Stimulated activated CD4-positive, alpha-beta T cell treated with anti-CD3 and anti-CD28 coated beads, Interleukin-4, amount 100 ng/mL, for 24 hours (primary cell): ENCODE measurements around the gene SPECC1L.

Source experiments
- DNase-seq: peaks from one replicate; pipeline ENCODE4 v3.0.0-alpha.2; 2020

Gene SPECC1L

GRCh38 chr22:24417200-24417599 lies 146.6 kb downstream of the SPECC1L start:
- no peak for DNase-seq

DNA sequence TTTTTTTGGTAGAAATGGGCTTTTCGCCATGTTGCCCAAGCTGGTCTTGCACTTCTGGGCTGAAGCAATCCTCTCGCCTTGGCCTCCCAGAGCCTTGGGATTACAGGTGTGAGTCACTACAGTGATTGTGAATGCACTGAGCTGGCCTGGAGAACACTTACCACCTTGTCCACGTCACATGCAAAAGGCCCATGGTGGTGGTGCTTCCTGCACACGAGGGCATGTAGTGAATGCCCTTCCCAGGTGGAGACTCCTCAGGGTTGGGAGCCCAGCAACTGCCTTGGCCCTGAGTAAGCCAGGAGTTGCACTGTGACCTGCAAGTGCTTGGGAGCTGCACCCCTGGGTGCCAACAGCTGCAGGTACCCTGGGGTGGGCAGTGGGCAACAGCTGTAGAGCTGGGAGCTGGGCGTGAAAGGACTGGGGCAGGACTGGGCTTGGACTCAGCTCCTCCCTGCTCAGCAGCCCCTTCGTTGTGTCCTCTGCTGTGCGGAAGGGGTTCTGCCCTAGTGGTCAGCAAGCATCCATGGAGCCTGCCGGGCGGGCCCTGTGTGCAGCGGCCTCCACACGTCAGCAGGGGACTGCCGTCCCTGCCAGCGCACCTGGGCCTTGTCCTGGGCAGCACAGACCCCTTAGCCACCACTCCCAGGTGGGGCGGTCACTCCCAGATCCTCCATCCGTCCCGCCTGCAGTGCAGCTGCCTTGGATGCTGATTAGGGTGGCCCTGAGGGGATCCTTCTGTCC lies 147.4 kb downstream of the SPECC1L start:
- no peak for DNase-seq

- no peak for DNase-seq
Measured at GRCh38 chr22:24418786-24419474, 148.3 kb downstream of the SPECC1L start.

DNA sequence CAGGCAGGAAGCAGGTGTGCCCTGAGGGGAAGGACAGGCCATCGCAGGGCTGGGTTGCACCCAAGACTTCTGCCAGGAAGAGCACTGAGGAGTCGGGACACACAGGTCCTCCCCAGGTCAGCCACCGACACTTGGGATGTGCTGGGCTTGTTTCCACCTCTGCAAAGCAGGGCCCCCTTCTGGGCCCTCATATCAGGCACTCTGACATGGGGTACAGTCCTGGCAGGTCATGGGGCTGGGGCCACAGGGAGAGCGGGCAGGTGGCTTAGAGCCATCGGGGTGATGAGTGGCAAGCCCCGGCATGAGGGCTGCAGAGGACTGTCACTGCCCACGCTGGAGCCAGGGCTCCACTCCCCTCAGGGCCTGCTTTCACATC lies 148.8 kb downstream of the SPECC1L start:
- DNase-seq: no peak

DNA sequence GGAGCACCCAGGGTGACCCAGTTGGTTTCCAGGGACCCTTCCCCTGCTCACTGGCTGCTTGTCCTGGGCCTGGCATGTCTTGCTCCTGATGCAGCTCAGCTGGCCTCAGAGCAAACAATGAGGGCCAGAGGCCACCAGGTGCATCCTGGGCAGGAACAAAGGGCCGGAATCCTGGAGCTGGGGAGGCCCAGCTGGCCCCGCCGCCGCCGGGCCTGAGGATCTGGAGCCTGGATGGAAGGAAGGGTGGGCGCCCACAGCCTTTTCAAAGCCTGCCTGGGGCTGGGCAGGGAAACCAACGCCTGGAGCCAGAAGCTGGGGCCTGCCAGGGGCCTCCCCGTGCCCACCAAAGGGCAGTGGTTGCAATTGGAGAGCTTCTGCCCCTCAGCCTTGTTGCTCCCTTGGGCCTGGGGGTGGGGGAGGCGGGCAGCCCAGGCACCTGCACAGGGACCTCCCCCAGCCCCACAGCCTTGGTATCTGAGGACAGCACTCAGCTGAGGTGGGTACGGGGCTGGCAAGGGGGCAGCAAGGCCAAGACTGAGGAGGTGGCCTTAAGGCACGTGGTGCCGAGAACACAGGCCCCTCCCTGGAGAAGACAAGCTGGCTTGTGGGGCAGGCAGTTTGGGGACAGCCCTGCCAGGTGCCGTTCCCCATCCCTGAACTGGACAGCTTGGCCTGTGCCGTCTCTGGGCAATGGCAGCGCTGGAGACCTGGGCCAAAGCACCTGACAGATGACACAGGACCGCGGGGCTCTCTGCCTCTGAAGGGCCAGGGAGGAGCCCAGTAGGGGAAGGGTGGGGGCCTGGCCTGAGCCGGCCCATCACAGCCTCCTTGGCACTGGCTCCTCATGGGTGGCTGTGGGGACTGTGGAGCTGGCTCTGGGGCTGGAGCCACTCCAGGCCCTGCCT lies 149.7 kb downstream of the SPECC1L start:
- no peak for DNase-seq

DNA sequence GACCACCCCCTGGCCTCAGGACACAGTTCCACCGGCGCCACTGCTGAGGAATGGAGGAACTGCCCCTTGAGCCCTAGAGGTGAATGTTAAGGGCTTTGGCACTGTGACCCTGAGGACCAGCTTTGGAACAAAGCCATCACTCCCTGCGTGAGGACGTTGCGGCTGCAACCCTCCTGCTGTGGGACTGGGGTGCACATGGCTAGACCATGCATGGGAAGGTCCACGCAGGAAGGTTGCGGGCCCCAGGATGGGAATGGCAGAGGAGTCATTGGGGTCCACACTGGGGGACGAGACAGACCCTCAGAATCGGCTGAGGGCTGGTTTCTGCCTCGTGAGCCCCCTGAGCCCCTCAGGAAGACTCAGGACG lies 150.3 kb downstream of the SPECC1L start:
- DNase-seq: no peak

- DNase-seq: peak; percentile 40
Measured at GRCh38 chr22:24421428-24421931, 150.8 kb downstream of the SPECC1L start.

DNA sequence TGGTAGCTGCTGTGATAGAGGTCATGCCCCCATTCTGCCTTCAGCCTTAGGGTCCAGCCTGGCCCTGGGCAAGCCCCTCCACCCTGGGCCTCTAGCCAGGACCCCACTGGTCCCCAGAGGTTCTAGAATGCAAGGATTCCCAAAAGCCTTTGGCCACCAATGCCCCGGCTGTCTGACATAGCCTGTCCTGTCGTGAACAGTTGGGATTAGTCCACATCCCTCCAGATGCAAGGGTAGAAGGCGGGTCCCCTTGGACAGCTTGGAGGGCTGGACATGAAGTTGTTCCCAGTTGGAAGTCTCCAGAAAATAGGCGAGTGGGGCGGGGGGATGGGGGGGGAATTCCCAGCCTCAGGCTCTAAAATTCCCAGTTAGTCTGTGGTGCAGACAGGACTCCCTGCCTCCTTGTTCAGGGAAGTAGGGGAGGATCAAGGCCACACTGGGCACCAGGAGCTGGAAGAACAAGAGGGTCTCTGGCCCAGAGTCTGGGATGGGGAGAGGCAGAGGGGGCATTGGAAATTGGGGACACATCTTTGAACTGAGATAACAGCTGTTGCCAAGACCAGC lies 151.6 kb downstream of the SPECC1L start:
- DNase-seq: no peak

DNA sequence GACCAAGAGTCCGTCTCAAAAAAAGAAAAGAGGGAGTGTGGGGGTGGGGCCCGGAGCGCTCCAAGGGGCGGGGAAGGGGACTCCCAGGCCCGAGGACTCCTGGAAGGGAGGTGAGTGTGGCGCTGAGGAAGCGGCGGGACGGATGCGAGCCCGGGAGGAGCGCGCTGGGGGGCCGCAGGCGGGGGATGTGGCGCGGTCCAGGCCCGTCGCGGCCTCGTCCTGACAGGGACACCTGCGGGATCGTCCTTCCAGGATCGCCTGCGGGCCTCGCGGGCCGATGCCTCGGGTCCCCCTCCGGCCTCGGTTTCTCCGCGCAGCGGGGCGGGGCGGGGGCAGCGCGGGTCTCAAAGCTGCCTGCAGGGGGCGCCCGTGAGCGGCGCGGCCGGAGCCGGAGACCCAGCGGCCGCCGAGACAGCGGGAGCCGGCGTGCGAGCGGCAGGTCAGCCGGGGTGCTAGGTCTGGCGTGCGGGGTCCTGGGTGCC lies 152.9 kb downstream of the SPECC1L start:
- peak; percentile 65 for DNase-seq

- DNase-seq: peak; percentile 46
Measured at GRCh38 chr22:24424001-24424900, 153.6 kb downstream of the SPECC1L start.

GRCh38 chr22:24424901-24425775 lies 154.5 kb downstream of the SPECC1L start:
- no peak for DNase-seq

GRCh38 chr22:24426436-24426835 lies 155.8 kb downstream of the SPECC1L start:
- DNase-seq: no peak

DNA sequence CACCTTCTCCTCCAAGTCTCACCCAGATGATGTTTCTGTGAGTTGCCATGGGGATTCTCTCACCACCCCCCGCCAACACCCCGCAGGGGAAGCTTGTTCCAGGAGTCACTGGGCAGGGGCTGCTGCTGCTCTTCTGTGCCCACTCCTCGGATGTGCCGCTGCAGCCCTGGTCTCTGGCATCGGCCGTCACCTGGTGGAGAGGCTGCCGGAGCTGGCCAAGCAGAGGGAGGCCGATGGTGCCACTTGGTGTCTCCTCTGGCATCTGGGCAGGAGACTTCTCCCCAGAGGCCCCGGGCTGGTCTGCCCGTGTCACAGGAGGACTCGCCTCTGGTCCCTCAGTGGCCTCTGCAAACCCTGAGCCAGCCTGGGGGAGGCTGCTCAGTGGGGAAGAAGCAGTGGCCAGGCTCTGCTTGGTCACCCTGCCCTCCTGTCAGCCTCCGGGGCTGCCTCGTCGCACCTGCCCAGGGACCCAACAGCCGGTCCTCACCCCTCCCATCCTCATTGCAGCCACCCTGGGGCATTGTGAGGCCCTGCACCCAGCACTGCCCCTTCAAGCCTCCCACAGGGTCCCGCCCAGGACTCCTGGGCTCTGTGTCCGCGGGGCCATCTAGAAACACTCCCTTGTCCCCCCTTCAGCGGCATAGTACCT lies 156.3 kb downstream of the SPECC1L start:
- DNase-seq: no peak

GRCh38 chr22:24427500-24428164 lies 157.0 kb downstream of the SPECC1L start, which contains the start of gene ADORA2A:
TSS of gene ADORA2A (plus strand) at chr22:24427599. CDS start at chr22:24433405, 5,806 bp downstream.
- peak; percentile 85 for DNase-seq

- DNase-seq: no peak
Measured at GRCh38 chr22:24428751-24429410, 158.2 kb downstream of the SPECC1L start.

DNA sequence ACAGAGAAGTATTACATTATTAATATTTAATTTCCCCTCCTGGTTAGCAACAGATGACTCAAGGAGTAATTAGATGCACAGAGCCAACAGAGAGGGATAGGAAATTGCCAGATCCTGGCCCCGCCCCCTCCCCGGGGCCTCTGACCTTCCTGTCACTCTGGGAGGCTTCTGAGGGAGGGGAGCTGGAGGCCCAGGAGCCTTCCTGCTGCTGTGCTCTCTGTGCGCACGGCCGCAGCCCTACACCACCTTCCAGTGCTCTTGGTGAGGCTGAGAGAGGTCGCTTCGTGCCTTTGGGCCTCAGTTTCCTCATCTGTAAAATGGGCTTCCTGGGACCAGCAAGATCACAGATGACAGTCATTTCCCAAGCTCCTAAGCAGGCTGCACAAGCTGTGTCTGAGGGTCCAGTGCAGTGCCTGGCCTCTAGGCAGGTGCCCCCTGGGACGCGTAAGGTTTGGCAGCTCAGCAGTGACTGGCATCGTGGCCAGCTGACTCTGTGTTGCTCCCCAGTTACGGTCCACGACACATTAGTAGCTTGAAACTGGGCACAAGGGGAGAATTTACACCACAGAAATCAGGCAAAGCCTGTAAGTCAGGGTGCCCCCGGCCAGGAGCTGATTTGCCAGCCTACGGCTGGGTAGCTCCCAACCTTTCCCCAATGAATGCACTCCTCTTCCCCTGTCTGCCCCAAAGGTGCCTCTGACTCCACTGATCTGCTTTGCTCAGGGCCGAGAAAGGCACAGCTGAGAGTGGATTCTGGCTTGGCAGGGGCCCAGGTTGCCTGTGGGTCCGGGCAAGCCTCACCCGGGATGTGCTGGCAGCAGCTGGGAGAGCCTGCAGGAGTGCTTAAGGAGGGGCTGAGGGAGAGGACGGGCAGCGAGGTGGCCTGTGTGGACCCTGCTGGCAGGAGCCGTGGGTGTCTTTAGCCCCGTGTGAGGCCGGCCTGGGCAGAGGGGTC lies 159.1 kb downstream of the SPECC1L start:
- DNase-seq: peak; percentile 67

DNA sequence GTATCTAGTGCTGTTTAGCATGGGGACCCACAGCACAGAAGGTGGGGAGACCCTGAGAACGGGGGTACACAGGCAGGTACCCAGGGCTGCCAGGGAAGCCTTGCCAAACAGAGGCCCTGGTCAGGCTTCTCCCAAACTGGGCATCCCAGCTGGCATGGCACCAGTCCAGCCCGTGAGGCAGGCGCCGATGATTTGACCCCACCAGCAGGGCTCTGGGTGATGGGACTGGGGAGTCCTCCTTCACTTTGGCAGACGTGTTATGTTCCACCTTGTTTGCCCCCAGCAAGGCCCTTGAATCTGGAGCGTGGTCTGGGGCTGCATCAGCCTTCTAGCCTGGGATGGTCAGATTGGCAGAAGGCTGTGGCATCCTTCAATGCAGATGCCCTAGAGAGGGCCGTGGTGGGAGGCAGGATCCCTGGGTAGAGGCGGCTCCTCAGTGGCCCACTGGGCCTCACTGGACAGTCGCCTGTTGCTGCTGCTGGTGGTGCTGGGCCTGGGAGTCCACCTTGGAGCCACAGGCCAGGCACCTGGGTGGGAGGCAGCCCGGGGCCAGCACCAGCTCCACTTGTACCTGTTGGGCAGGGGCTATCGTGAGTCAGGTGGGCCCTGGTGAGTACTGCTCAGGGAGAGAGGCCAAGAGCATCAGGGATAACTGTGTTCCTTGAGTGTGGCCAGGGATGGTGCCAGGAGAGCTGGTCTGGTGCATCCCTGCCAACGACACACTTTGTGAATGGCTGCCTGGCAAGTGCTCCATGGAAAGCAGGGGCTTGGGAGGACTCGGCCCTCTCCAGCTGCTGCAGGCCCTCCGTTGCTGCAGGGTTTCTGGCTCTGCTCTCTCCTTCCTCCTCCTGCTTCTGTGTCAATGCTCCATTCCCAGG lies 160.0 kb downstream of the SPECC1L start:
- DNase-seq: no peak
